Osteocyte (in vitro differentiated cells): ENCODE data around the gene SHROOM3. TPM values are rescaled to one million over a fixed set of nuclear protein-coding genes. Genes with fewer than 3 reads are reported as not detected.
A peak's percentile ranks its signal among the peaks of the same experiment; 100 is the strongest.
"Not testable (repeated sequence)": the region's sequence is repeated elsewhere in the genome, so short reads cannot be mapped to it uniquely, and the experiment has no call there.

Experiments
- DNase-seq: peaks from one replicate; pipeline ENCODE4 v3.0.0; 2021; ENCODE audit warnings: mixed read lengths; ENCODE audit not compliant: unreplicated experiment; ENCODE audit errors: extremely low spot score
- H3K27ac Mint-ChIP-seq: one replicate; pipeline ENCODE4 v1.8.0; 2021; ENCODE audit warnings: mild to moderate bottlenecking, mixed read lengths; ENCODE audit not compliant: unreplicated experiment
- H3K27me3 Mint-ChIP-seq: one replicate; pipeline ENCODE4 v1.8.0; 2021; ENCODE audit warnings: mixed read lengths; ENCODE audit not compliant: unreplicated experiment
- H3K36me3 Mint-ChIP-seq: one replicate; pipeline ENCODE4 v1.8.0; 2021; ENCODE audit warnings: mixed read lengths; ENCODE audit not compliant: unreplicated experiment
- H3K4me1 Mint-ChIP-seq: one replicate; pipeline ENCODE4 v1.8.0; 2021; ENCODE audit warnings: mixed read lengths; ENCODE audit not compliant: unreplicated experiment
- H3K4me3 Mint-ChIP-seq: one replicate; pipeline ENCODE4 v1.8.0; 2021; ENCODE audit warnings: mild to moderate bottlenecking, moderate library complexity, mixed read lengths; ENCODE audit not compliant: unreplicated experiment
- H3K9me3 Mint-ChIP-seq: one replicate; pipeline ENCODE4 v1.8.0; 2021; ENCODE audit warnings: mixed read lengths; ENCODE audit not compliant: unreplicated experiment
- total RNA-seq: library from RNA; stranded (reverse); gene quantifications from 2 replicates; pipeline ENCODE4 v1.2.1, GENCODE V29; 2021
- TF ChIP-seq, protein P1 (sequence below): fragments of 200-600 bp; sonication (generic); IDR thresholded peaks from 2 replicates; pipeline ENCODE4 v1.5.0; 2021; ENCODE audit warnings: antibody characterized with exemption, mild to moderate bottlenecking, moderate library complexity

The SHROOM3 gene
- total RNA-seq, 1 donor from 2014 or later = 4.8 TPM

DNA sequence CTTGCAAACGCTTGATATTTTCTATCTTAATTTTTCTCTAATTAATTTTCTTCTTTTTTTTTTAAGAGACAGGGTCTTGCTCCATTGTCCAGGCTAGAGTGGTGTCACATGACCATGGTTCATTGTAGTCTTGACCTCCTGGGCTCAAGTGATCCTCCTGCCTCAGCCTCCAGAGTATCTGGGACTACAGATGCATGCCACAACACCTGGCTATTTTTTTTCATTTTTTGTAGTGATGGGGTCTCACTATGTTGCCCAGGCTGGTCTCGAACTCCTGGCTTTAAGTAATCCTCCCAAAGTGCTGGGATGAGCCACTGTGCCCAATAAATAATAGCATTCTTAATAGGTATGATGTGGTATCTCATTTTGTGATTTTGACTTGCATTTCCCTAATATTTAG lies 18.2 kb downstream of the SHROOM3 start:
- H3K4me3 Mint-ChIP-seq = no peak overlapping the region
- H3K27me3 Mint-ChIP-seq = no peaks in the 10 kb centered on the region
- peaks cover 27% of the 10 kb centered on the region for H3K4me1 Mint-ChIP-seq
- no peak for DNase-seq
- TF ChIP-seq, protein P1, sequence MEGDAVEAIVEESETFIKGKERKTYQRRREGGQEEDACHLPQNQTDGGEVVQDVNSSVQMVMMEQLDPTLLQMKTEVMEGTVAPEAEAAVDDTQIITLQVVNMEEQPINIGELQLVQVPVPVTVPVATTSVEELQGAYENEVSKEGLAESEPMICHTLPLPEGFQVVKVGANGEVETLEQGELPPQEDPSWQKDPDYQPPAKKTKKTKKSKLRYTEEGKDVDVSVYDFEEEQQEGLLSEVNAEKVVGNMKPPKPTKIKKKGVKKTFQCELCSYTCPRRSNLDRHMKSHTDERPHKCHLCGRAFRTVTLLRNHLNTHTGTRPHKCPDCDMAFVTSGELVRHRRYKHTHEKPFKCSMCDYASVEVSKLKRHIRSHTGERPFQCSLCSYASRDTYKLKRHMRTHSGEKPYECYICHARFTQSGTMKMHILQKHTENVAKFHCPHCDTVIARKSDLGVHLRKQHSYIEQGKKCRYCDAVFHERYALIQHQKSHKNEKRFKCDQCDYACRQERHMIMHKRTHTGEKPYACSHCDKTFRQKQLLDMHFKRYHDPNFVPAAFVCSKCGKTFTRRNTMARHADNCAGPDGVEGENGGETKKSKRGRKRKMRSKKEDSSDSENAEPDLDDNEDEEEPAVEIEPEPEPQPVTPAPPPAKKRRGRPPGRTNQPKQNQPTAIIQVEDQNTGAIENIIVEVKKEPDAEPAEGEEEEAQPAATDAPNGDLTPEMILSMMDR = no peak
- no peaks in the 10 kb centered on the region for H3K9me3 Mint-ChIP-seq
- no peak overlapping the region for H3K27ac Mint-ChIP-seq
- H3K36me3 Mint-ChIP-seq = no peaks in the 10 kb centered on the region

DNA sequence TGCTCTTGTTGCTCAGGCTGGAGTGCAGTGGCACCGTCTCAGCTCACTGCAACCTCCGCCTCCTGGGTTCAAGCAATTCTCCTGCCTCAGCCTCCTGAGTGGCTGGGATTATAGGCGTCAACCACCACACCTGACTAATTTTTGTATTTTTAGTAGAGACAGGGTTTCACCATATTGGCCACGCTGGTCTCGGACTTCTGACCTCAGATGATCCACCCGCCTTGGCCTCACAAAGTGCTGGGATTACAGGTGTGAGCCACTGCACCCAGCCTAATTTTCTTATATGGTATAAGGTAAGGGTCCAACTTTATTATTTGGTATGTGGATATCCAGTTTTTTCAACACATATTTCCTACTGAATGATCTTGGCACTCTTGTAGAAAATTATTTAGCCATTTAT lies 19.0 kb downstream of the SHROOM3 start:
- H3K9me3 Mint-ChIP-seq, H3K27me3 Mint-ChIP-seq, DNase-seq, H3K36me3 Mint-ChIP-seq, H3K4me3 Mint-ChIP-seq, H3K27ac Mint-ChIP-seq: not testable (repeated sequence)
- peaks cover 27% of the 10 kb centered on the region for H3K4me1 Mint-ChIP-seq

DNA sequence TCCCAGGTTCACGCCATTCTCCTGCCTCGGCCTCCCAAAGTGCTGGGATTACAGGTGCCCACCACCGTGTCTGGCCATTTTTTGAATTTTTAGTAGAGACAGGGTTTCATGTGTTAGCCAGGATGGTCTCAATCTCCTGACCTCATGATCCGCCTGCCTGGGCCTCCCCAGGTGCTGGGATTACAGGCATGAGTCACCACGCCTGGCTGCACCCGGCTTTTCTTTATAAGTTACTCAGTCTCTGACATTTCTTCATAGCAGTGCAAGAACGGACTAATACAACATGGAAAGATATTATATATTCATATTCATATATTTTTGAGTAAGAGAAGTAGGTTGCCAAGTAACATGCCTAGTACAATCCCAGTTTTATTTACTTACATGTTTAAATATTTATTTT lies 22.9 kb downstream of the SHROOM3 start:
- Mint-ChIP-seq H3K4me1 (peaks cover 17% of the 10 kb centered on the region), H3K27me3 (no peaks in the 10 kb centered on the region), H3K36me3 (peaks cover 2% of the 10 kb centered on the region), H3K4me3 (no peak overlapping the region), H3K27ac (no peak overlapping the region), H3K9me3 (peaks cover 3% of the 10 kb centered on the region)
- no peak for DNase-seq
- TF ChIP-seq, protein P1 = no peak

DNA sequence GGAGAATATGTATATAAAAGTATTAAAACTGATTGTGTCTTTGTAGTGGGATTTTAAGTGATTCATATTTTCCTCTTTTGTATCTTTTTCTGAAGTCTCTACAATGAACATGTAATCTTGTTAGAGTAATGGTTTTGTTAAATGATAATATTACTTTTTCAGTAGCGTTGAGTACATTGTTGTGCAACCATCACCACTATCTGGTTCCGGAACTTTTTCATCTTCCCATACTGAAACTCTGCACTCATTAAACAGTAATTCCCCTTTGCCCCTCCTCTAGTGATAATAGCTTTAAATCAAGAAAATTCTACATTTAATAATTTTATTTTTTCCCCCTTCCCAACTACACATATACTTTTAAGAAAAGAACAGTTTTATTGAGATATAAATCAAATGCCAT lies 23.3 kb downstream of the SHROOM3 start:
- Mint-ChIP-seq H3K4me3 (no peak overlapping the region), H3K27me3 (no peaks in the 10 kb centered on the region), H3K27ac (peak overlapping the region; percentile 99), H3K9me3 (peaks cover 7% of the 10 kb centered on the region), H3K36me3 (peaks cover 6% of the 10 kb centered on the region), H3K4me1 (peaks cover 17% of the 10 kb centered on the region)
- TF ChIP-seq, protein P1 = no peak
- no peak for DNase-seq

DNA sequence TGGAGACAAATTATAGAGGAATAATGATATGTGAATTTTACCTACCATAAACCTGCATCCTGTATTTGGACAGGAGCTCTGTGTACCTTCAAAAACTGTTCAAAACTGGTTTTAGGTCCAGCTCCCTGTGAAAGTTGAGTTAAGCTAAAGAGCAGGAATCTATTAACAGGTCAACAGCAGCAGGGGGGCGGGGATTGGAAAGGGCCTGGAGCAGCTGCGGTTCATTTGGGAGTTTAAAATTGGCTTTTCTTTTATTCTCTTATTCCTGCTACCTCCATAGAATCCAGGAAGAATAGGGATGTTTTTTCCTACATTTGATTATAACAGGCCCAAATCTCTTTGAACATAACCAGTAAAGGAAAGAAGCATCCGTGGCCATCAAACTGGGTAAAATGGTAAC lies 23.8 kb downstream of the SHROOM3 start:
- H3K9me3 Mint-ChIP-seq = peaks cover 10% of the 10 kb centered on the region
- H3K27me3 Mint-ChIP-seq = no peaks in the 10 kb centered on the region
- peaks cover 17% of the 10 kb centered on the region for H3K4me1 Mint-ChIP-seq
- no peak for DNase-seq
- no peak overlapping the region for H3K4me3 Mint-ChIP-seq
- peak overlapping the region; percentile 99 for H3K27ac Mint-ChIP-seq
- H3K36me3 Mint-ChIP-seq = peaks cover 6% of the 10 kb centered on the region
- TF ChIP-seq, protein P1 = no peak

DNA sequence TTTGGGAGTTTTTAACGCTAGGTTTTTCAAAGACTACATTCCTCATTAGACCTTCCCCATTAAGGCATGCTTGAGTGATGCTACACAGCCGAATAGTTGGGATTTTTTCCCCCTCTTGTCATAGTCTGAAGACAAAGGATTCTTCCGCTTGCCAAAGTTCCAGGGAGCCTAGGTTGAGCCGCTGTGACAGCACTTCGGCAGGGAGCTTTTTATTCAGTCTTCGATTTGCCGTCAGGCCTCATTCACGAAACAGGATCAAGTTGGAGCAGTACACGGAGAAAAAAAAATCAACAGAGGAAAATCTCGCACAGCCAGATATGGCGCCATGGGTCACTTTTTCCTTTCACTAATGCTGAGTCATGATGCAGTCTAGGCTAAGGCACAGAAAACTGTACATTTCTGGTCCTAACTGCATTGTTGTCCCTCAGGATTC lies 24.3 kb downstream of the SHROOM3 start:
- H3K27me3 Mint-ChIP-seq = no peaks in the 10 kb centered on the region
- peaks cover 6% of the 10 kb centered on the region for H3K36me3 Mint-ChIP-seq
- TF ChIP-seq, protein P1 = no peak
- no peak for DNase-seq
- peaks cover 14% of the 10 kb centered on the region for H3K9me3 Mint-ChIP-seq
- H3K4me1 Mint-ChIP-seq = peaks cover 17% of the 10 kb centered on the region
- H3K4me3 Mint-ChIP-seq = peak overlapping the region; percentile 57
- H3K27ac Mint-ChIP-seq = peak overlapping the region; percentile 99
